ENCODE results near the gene TMEM9. TPM values are rescaled to one million over a fixed set of nuclear protein-coding genes. Genes with fewer than 3 reads are reported as not detected.

TMEM9 gene
- total RNA-seq, 6 experiments from 2014 or later, result 60.3 to 72.7 (median 64.9) TPM

- peaks cover 18% of the 10 kb centered on the region for H3K36me3 Mint-ChIP-seq (ENCODE audit: low read depth)
- no peak for TF ChIP-seq CTCF (IDR thresholded peaks at IDR 0.05)
- DNase-seq, result no peak
- H3K9me3 Mint-ChIP-seq, result no peaks in the 10 kb centered on the region
- no peak overlapping the region for H3K4me3 Mint-ChIP-seq
- no peak overlapping the region for H3K27ac Mint-ChIP-seq
- H3K4me1 Mint-ChIP-seq (ENCODE audit: low read depth), result no peaks in the 10 kb centered on the region
- peaks cover 5% of the 10 kb centered on the region for H3K27me3 Mint-ChIP-seq (ENCODE audit: insufficient read depth)
These were observed 22.9 kb downstream of the TMEM9 start for GRCh38 chr1:201131398-201131797.

GRCh38 chr1:201128962-201129361, 25.3 kb downstream of the TMEM9 start:
- Mint-ChIP-seq H3K4me1 (ENCODE audit: low read depth) (no peaks in the 10 kb centered on the region), H3K27me3 (ENCODE audit: insufficient read depth) (peaks cover 21% of the 10 kb centered on the region), H3K9me3 (no peaks in the 10 kb centered on the region), H3K4me3 (no peak overlapping the region), H3K36me3 (ENCODE audit: low read depth) (peaks cover 5% of the 10 kb centered on the region; the same call in 1 of the 2 replicates), H3K27ac (no peak overlapping the region)
- no peak for DNase-seq
- TF ChIP-seq CTCF (IDR thresholded peaks at IDR 0.05), result no peak

GRCh38 chr1:201128476-201128875, 25.8 kb downstream of the TMEM9 start:
- TF ChIP-seq CTCF (IDR thresholded peaks at IDR 0.05), result no peak
- H3K9me3 Mint-ChIP-seq, result no peaks in the 10 kb centered on the region

GRCh38 chr1:201127755-201128455, 26.4 kb downstream of the TMEM9 start:
- Mint-ChIP-seq H3K4me3 (no peak overlapping the region), H3K27ac (no peak overlapping the region), H3K36me3 (ENCODE audit: low read depth) (peaks cover 4% of the 10 kb centered on the region; the same call in 1 of the 2 replicates), H3K9me3 (no peaks in the 10 kb centered on the region), H3K27me3 (ENCODE audit: insufficient read depth) (peaks cover 26% of the 10 kb centered on the region), H3K4me1 (ENCODE audit: low read depth) (no peaks in the 10 kb centered on the region)
- no peak for TF ChIP-seq CTCF (IDR thresholded peaks at IDR 0.05)
- peak; percentile 36 for DNase-seq

More at GRCh38 chr1:201128476-201128875, 25.8 kb downstream of the TMEM9 start:
- Mint-ChIP-seq H3K4me3 (no peak overlapping the region), H3K27ac (no peak overlapping the region), H3K27me3 (ENCODE audit: insufficient read depth) (peaks cover 21% of the 10 kb centered on the region), H3K36me3 (ENCODE audit: low read depth) (peaks cover 5% of the 10 kb centered on the region; the same call in 1 of the 2 replicates), H3K4me1 (ENCODE audit: low read depth) (no peaks in the 10 kb centered on the region)
- no peak for DNase-seq

- Mint-ChIP-seq H3K27me3 (ENCODE audit: insufficient read depth) (peaks cover 33% of the 10 kb centered on the region), H3K36me3 (ENCODE audit: low read depth) (no peaks in the 10 kb centered on the region), H3K4me1 (ENCODE audit: low read depth) (no peaks in the 10 kb centered on the region), H3K9me3 (no peaks in the 10 kb centered on the region), H3K27ac (no peak within 1 kb of the TSS), H3K4me3 (no peak within 1 kb of the TSS)
- DNase-seq, result no peak
- TF ChIP-seq CTCF (IDR thresholded peaks at IDR 0.05), result peak; percentile 21; the same call in 1 of the 2 replicates
These were observed 27.2 kb downstream of the TMEM9 start, which contains the start of gene ASCL5 for GRCh38 chr1:201126832-201127754. Gene ASCL5, minus strand, starts transcription at chr1:201127184. Its CDS starts 11,812 bp downstream, at chr1:201115372.

All from HFFc6 (cell line).